Retinal pigment epithelial cell (primary cell): ENCODE measurements around the gene TULP4.
"Not testable (repeated sequence)": the region's sequence is repeated elsewhere in the genome, so short reads cannot be mapped to it uniquely, and the experiment has no call there.

Source experiments
- DNase-seq: peaks from one replicate; pipeline ENCODE4 v3.0.0-alpha.2; 2010; ENCODE audit warnings: low read depth
- H3K4me3 ChIP-seq: 2 replicates; pipeline ENCODE4 v1.5.1; 2011; ENCODE audit warnings: mild to moderate bottlenecking, low read length, control low read depth, moderate library complexity
- TF ChIP-seq, protein P1 (sequence below): conservative IDR thresholded peaks from 2 replicates; pipeline ENCODE4 v1.5.1; 2011; ENCODE audit warnings: low read depth, low read length, control low read depth, inconsistent platforms

Gene TULP4

DNA sequence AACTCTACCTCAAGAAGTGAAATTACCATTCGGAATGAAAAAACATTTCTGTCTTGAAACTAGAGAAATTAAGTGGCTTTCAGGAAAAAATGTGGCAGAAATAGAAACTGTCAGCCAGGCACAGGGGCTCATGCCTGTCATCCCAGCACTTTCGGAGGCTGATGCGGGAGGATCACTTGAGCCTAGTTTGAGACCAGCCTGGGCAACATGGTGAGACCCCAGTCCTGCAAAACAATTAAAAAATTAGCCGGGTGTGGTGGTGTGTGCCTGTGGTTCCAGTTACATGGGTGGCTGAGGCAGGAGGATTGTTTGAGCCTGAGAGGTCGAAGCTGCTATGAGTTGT lies 240.5 kb downstream of the TULP4 start:
- DNase-seq = no peak
- TF ChIP-seq, protein P1, sequence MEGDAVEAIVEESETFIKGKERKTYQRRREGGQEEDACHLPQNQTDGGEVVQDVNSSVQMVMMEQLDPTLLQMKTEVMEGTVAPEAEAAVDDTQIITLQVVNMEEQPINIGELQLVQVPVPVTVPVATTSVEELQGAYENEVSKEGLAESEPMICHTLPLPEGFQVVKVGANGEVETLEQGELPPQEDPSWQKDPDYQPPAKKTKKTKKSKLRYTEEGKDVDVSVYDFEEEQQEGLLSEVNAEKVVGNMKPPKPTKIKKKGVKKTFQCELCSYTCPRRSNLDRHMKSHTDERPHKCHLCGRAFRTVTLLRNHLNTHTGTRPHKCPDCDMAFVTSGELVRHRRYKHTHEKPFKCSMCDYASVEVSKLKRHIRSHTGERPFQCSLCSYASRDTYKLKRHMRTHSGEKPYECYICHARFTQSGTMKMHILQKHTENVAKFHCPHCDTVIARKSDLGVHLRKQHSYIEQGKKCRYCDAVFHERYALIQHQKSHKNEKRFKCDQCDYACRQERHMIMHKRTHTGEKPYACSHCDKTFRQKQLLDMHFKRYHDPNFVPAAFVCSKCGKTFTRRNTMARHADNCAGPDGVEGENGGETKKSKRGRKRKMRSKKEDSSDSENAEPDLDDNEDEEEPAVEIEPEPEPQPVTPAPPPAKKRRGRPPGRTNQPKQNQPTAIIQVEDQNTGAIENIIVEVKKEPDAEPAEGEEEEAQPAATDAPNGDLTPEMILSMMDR = no peak
- H3K4me3 ChIP-seq = no peak overlapping the region

DNA sequence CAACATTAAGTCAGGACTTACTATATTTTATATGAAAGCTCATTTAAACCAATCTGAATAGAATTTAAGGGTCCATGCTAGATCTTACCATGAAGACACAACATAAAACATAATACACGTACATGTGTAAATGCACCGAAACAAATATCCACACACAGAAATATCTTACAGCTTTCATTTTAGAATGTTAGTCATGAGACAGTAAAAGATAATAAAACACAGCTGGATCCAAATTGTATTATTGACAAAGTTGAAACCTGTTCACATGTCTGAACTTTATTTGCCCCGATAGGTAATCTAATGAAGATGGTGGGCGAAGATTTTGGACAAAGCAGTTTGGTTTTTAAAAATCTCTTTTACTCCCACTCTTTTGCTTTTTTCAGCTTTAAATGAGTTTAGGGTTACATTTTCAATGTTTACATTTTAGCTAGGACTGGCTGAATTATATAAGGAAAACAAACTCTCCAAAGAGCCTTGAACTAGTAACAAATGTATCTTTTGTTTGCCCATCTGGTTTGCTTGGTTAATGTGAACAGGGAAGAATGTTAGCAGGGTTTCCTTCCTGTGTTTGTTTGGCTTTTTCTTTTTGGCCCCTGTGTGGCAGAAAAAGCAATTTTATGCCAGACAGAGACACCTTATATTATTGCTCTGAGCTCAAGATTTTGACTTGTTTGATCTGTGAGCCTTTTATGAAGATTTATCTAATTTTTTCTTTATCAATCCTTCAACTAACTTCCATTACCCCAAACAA lies 242.5 kb downstream of the TULP4 start:
- DNase-seq = no peak
- no peak overlapping the region for H3K4me3 ChIP-seq
- TF ChIP-seq, protein P1 = no peak

DNA sequence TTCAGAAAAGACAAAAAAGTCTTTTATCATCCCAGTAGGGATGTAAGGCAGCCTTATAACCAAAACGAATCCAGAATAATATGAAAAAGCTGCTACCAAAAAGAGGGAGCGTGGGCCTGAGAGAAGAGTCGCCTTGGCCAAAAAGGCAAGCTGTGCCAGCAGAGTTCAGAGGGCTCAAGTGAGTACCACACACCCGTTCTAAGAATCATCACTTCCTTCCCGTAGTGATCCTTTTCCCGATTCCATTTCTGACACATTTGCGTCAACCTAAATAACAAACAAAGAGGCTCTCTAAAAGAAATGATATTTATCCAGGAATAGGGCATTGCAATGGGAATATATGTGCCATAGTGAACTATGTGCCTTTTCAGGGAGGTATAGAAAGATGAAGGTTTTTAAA lies 243.8 kb downstream of the TULP4 start:
- no peak overlapping the region for H3K4me3 ChIP-seq
- TF ChIP-seq, protein P1 = no peak
- no peak for DNase-seq

DNA sequence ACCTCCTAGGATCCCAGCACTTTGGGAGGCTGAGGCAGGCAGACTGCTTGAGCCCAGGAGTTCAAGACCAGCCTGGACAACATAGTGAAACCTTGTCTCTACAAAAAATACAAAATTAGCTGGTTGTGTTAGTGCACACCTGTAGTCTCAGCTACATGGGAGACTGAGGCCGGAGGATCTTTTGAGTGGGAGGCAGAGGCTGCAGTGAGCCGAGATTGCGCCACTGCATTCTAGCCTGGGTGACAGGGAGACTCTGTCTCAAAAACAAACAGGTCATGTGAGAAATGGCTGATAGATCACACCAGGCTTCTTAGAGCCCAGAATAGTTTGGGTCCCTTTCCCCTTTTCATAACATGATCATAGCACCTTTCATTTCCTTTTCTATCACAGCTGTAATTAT lies 244.8 kb downstream of the TULP4 start:
- H3K4me3 ChIP-seq, DNase-seq: not testable (repeated sequence)

DNA sequence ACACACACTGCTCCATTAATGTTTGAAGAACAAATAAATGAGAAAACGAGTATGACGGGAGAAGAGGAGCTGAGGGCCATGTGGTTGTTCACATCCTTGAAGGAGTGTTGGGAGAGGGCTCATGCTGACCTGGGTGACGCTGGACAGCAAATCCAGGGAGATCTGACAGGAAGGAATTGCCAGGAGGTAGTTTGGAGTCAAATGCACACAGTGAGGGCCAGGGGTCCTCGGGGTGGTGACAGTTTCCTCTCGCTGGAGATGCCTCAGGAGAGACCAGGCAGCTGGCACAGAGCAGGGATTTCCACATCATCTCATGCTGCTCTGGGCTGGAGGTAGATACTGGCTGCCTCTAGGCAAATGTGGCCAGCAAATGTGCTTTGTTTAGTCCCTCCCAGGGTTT lies 245.7 kb downstream of the TULP4 start:
- TF ChIP-seq, protein P1 = no peak
- no peak for DNase-seq

DNA sequence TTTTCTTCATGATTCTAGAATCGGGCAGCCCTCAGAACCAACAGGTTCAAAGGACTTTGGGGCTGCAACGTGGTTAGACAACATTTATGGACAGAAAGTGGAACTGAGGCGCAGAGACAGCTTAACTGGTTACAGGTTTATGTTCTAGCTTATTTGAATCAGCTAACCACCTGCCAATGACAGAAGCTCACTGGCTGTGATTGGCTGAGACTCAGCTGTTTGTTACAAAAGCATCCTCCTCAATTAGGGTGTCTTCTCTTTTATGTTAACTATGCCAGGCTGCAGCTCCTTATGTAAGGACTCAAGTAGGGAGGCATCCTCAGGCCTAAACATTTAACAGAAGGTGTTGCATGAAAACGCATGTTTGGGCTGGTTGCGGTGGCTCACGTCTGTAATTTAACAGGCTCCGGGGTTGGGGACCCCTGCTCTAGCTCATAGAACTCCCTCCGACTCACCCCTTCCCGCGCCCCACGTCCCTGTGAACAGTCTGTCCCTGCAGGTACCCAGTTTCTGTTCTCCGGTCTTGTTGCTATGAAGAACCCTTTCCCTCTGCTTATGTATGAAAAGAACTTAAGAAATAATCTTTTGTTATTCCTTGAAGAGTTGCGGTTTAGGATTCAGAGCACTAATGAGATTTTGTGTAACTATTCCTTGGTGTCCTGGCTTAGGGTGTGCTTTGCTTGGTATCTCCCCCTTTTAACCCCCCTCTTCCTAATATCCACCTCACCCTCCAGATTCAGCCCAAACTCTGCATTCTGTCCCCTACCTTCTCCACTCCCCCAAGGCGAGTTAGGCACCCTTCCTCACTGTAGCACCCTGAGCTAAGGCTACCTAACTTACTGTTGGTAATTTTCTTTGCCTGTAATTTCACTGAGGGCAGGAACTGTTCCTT lies 246.4 kb downstream of the TULP4 start:
- TF ChIP-seq, protein P1 = no peak
- DNase-seq = no peak
- H3K4me3 ChIP-seq = no peak overlapping the region

More for the DNA sequence above, 245.7 kb downstream of the TULP4 start:
- no peak overlapping the region for H3K4me3 ChIP-seq

DNA sequence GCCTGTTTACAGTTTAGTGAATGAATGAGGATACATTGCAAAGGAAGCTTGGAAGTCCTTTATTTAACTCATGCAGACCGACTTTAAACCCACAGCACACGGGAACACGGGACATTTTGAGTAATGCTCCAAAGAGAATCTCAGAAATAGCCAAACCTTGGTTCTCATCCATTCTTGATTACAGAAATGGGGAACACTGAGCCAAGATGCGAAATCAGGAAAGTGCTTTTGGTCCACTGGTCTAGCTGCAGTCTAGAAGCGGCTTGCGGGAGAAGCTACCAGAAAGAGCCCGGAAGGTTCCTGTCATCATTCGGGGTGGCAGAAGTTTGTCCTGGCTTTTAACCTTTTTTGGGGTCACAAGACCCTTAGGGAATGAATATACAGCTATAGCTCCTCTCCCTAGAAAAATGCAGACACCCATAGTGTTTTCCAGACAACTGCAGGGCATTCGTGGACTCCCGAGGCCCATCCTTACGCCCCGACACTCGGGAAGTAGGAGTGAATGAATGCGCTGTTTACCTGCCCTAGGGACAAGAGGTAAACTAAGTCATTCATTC lies 247.2 kb downstream of the TULP4 start:
- TF ChIP-seq, protein P1 = no peak
- DNase-seq = no peak
- H3K4me3 ChIP-seq = peak overlapping the region; percentile 71
